ENCODE results near the gene POLE. TPM values are rescaled to one million over a fixed set of nuclear protein-coding genes. Genes with fewer than 3 reads are reported as not detected.

The POLE gene
- polyA plus RNA-seq, 1 of the 3 experiments (the other 2 are of a cell fraction) = 20.1 TPM

- no peak for TF ChIP-seq CTCF (IDR thresholded peaks at IDR 0.05)
- TF ChIP-seq RCOR1 (IDR thresholded peaks at IDR 0.05; ENCODE audit: low read length) = no peak
- no peak for TF ChIP-seq MEF2A (IDR thresholded peaks at IDR 0.05; ENCODE audit: borderline replicate concordance, low read depth)
- no peak for TF ChIP-seq TCF12 (IDR thresholded peaks at IDR 0.05)
- no peak for TF ChIP-seq RFX5 (IDR thresholded peaks at IDR 0.05; ENCODE audit: low read length)
- TF ChIP-seq, protein P1, sequence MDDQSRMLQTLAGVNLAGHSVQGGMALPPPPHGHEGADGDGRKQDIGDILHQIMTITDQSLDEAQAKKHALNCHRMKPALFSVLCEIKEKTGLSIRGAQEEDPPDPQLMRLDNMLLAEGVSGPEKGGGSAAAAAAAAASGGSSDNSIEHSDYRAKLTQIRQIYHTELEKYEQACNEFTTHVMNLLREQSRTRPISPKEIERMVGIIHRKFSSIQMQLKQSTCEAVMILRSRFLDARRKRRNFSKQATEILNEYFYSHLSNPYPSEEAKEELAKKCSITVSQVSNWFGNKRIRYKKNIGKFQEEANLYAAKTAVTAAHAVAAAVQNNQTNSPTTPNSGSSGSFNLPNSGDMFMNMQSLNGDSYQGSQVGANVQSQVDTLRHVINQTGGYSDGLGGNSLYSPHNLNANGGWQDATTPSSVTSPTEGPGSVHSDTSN (IDR thresholded peaks at IDR 0.05) = no peak
Measured at GRCh38 chr12:132588821-132589669, 98.1 kb downstream of the POLE start (continued).

GRCh38 chr12:132588319-132588718, 98.8 kb downstream of the POLE start:
- POLR2A ChIA-PET = no interaction called here
- TF ChIP-seq RXRA (IDR thresholded peaks at IDR 0.05; ENCODE audit: borderline replicate concordance, low read depth) (no peak), YY1 (IDR thresholded peaks at IDR 0.05; ENCODE audit: low read depth) (no peak), FOSL2 (IDR thresholded peaks at IDR 0.05; ENCODE audit: borderline replicate concordance, low read depth) (no peak), EP300 (IDR thresholded peaks at IDR 0.05; ENCODE audit: borderline replicate concordance in 1 of 2, low read depth in 1 of 2, low read length in 1 of 2) (no peak), RAD21 (IDR thresholded peaks at IDR 0.05; ENCODE audit: low read length) (no peak), REST (IDR thresholded peaks at IDR 0.05; ENCODE audit: low read depth, low read length) (no peak)
- TF ChIP-seq, protein P1 (IDR thresholded peaks at IDR 0.05) = no peak
- TF ChIP-seq, protein P2, sequence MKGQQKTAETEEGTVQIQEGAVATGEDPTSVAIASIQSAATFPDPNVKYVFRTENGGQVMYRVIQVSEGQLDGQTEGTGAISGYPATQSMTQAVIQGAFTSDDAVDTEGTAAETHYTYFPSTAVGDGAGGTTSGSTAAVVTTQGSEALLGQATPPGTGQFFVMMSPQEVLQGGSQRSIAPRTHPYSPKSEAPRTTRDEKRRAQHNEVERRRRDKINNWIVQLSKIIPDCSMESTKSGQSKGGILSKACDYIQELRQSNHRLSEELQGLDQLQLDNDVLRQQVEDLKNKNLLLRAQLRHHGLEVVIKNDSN (IDR thresholded peaks at IDR 0.05; ENCODE audit: borderline replicate concordance, low read depth) = no peak
- H3K79me2 ChIP-seq (ENCODE audit: insufficient read depth) = no peaks in the 10 kb centered on the region
- H3K27ac ChIP-seq (ENCODE audit: low read depth in 2 of 2, low read length in 1 of 2) = no peak overlapping the region
- no peaks in the 10 kb centered on the region for H3K36me3 ChIP-seq (replicated peaks in 1 of 2; ENCODE audit: control insufficient read depth in 1 of 2, insufficient read depth in 2 of 2, low read length in 1 of 2)
- H3K27me3 ChIP-seq (ENCODE audit: insufficient read depth) = no peaks in the 10 kb centered on the region
- H3K9ac ChIP-seq = no peak overlapping the region
- H4K20me1 ChIP-seq (ENCODE audit: insufficient read depth) = no peaks in the 10 kb centered on the region
- no peaks in the 10 kb centered on the region for H3K9me3 ChIP-seq
- H3F3A ChIP-seq (replicated peaks; ENCODE audit: insufficient read depth) = peaks cover 5% of the 10 kb centered on the region
- no peak overlapping the region for H2AFZ ChIP-seq (ENCODE audit: low read depth)
- no peak for DNase-seq
- H3K4me2 ChIP-seq = no peak overlapping the region
- WGBS (ENCODE audit: low lambda C conversion rate) = 64% methylated on average over 2 of the region's 6 CpGs
- peaks cover 0 to 4% of the 10 kb centered on the region in 2 experiments; a peak in 1 of 4 replicates for H3K4me1 ChIP-seq (ENCODE audit: control insufficient read depth in 1 of 2, insufficient read depth in 2 of 2, low read depth in 1 of 2, low read length in 1 of 2)
- no peak overlapping the region for H3K4me3 ChIP-seq (ENCODE audit: low read depth in 2 of 2, low read length in 1 of 2)
- no peaks in the 10 kb centered on the region for H3K9me2 ChIP-seq
- CTCF ChIA-PET = no interaction called here

All from SK-N-SH (cell line).